Smooth muscle cell of the coronary artery (primary cell): ENCODE measurements around the gene CDK1. TPM values are rescaled to one million over a fixed set of nuclear protein-coding genes. Genes with fewer than 3 reads are reported as not detected.

ENCODE experiments used
- total RNA-seq: library from RNA; depleted of rRNA; stranded (reverse); fragments of >200 nt; gene quantifications from 2 replicates; pipeline ENCODE4 v1.2.3, GENCODE V29; 2014; ENCODE audit warnings: low replicate concordance

Gene CDK1
- total RNA-seq: 0.12 and 10.9 TPM in 2 replicates

GRCh38 chr10:60778214-60778970 is at the start of gene CDK1:
Gene CDK1 (plus strand): TSS chr10:60778478. CDS start chr10:60780166, 1,688 bp downstream.

Other genes with a start within 250 kb of the CDK1 start
- 13.9 and 30.4 TPM in 2 replicates for gene RHOBTB1, start 165.7 kb downstream of the CDK1 start, total RNA-seq